Subcutaneous abdominal adipose tissue (tissue), 5 donors: ENCODE results near the gene CLDN10.
"Not testable (repeated sequence)": the region's sequence is repeated elsewhere in the genome, so short reads cannot be mapped to it uniquely, and the experiment has no call there.

Source experiments
- H3K27ac ChIP-seq: one replicate; pipeline ENCODE4 v1.7.0; 2013; ENCODE audit warnings: low read depth, mild to moderate bottlenecking, inconsistent platforms, low read length, moderate library complexity
- H3K27me3 ChIP-seq, 5 donors: one replicate each; pipeline ENCODE4 v1.7.0; 2013; ENCODE audit warnings: low read length in 5 of 5, inconsistent platforms in 1 of 5; ENCODE audit not compliant: control insufficient read depth in 5 of 5, insufficient read depth in 4 of 5
- H3K36me3 ChIP-seq, 5 donors: one replicate each; pipeline ENCODE4 v1.7.0; 2013; ENCODE audit warnings: low read length in 5 of 5; ENCODE audit not compliant: control insufficient read depth in 5 of 5, insufficient read depth in 5 of 5
- H3K4me1 ChIP-seq, 5 donors: one replicate each; pipeline ENCODE4 v1.7.0; 2013; ENCODE audit warnings: low read length in 5 of 5, mild to moderate bottlenecking in 3 of 5, moderate library complexity in 1 of 5; ENCODE audit not compliant: control insufficient read depth in 5 of 5, insufficient read depth in 5 of 5
- H3K4me3 ChIP-seq, 5 donors: one replicate each; pipeline ENCODE4 v1.7.0; 2013; ENCODE audit warnings: low read length in 5 of 5, low read depth in 1 of 5
- H3K9ac ChIP-seq, 5 donors: one replicate each; pipeline ENCODE4 v1.7.0; 2013; ENCODE audit warnings: low read length in 5 of 5, mild to moderate bottlenecking in 4 of 5, moderate library complexity in 3 of 5
- H3K9me3 ChIP-seq, 5 donors: one replicate each; pipeline ENCODE4 v1.7.0; 2013; ENCODE audit warnings: low read length in 5 of 5; ENCODE audit not compliant: control insufficient read depth in 5 of 5
- donor health status: healthy.
- donor health status: healthy.
- donor health status: healthy.
- donor health status: healthy.
- donor health status: healthy.

The CLDN10 gene

GRCh38 chr13:95557013-95557412, 4.5 kb downstream of the CLDN10 start:
- H3K27me3 ChIP-seq = peaks cover 13 to 23% (median 16%) of the 10 kb centered on the region in 5 donors
- no peaks in the 10 kb centered on the region for H3K9me3 ChIP-seq
- H3K27ac ChIP-seq = no peak overlapping the region
- H3K4me1 ChIP-seq = peaks cover 3 to 16% (median 12%) of the 10 kb centered on the region in 5 donors
- H3K4me3 ChIP-seq = peak overlapping the region in 2 of 5 donors; percentile 42 to 56
- H3K9ac ChIP-seq = peak overlapping the region in 1 of 5 donors; percentile 6
- H3K36me3 ChIP-seq = no peaks in the 10 kb centered on the region

GRCh38 chr13:95559100-95559499, 6.6 kb downstream of the CLDN10 start:
- Histone ChIP-seq H3K36me3 (no peaks in the 10 kb centered on the region), H3K4me1 (peaks cover 0 to 3% (median 0%) of the 10 kb centered on the region in 5 donors), H3K27ac (no peak overlapping the region), H3K4me3 (no peak overlapping the region), H3K9me3 (no peaks in the 10 kb centered on the region), H3K9ac (no peak overlapping the region), H3K27me3 (peaks cover 0 to 5% (median 0%) of the 10 kb centered on the region in 5 donors)

- H3K36me3 ChIP-seq = no peaks in the 10 kb centered on the region
- H3K9ac ChIP-seq = no peak overlapping the region
- H3K27me3 ChIP-seq = no peaks in the 10 kb centered on the region
- H3K27ac ChIP-seq = no peak overlapping the region
- peaks cover 0 to 3% (median 0%) of the 10 kb centered on the region in 5 donors for H3K4me1 ChIP-seq
- no peak overlapping the region for H3K4me3 ChIP-seq
- H3K9me3 ChIP-seq = no peaks in the 10 kb centered on the region
These were observed 7.9 kb downstream of the CLDN10 start for GRCh38 chr13:95560387-95560786.

- H3K27me3 ChIP-seq = no peaks in the 10 kb centered on the region
- no peak overlapping the region for H3K27ac ChIP-seq
- H3K9me3 ChIP-seq = no peaks in the 10 kb centered on the region
- H3K36me3 ChIP-seq = no peaks in the 10 kb centered on the region
- no peaks in the 10 kb centered on the region for H3K4me1 ChIP-seq
- no peak overlapping the region for H3K4me3 ChIP-seq
- H3K9ac ChIP-seq = no peak overlapping the region
These were observed 11.6 kb downstream of the CLDN10 start for GRCh38 chr13:95564091-95564490.

- Histone ChIP-seq H3K27ac (no peak overlapping the region), H3K4me1 (no peaks in the 10 kb centered on the region), H3K9me3 (no peaks in the 10 kb centered on the region), H3K9ac (no peak overlapping the region), H3K36me3 (no peaks in the 10 kb centered on the region), H3K4me3 (no peak overlapping the region), H3K27me3 (no peaks in the 10 kb centered on the region)
These were observed 12.3 kb downstream of the CLDN10 start for GRCh38 chr13:95564733-95565291.

- not testable (repeated sequence) for H3K9me3 ChIP-seq, H3K36me3 ChIP-seq, H3K27me3 ChIP-seq, H3K4me1 ChIP-seq, H3K27ac ChIP-seq, H3K4me3 ChIP-seq, H3K9ac ChIP-seq
These were observed 13.2 kb downstream of the CLDN10 start for GRCh38 chr13:95565758-95566157.

- no peaks in the 10 kb centered on the region for H3K36me3 ChIP-seq
- no peaks in the 10 kb centered on the region for H3K4me1 ChIP-seq
- no peak overlapping the region for H3K4me3 ChIP-seq
- H3K9me3 ChIP-seq = no peaks in the 10 kb centered on the region
- no peak overlapping the region for H3K27ac ChIP-seq
- no peaks in the 10 kb centered on the region for H3K27me3 ChIP-seq
- no peak overlapping the region for H3K9ac ChIP-seq
These were observed 15.6 kb downstream of the CLDN10 start for GRCh38 chr13:95568131-95568530.

GRCh38 chr13:95570016-95570415, 17.5 kb downstream of the CLDN10 start:
- Histone ChIP-seq H3K36me3 (no peaks in the 10 kb centered on the region), H3K27ac (no peak overlapping the region), H3K9me3 (no peaks in the 10 kb centered on the region), H3K9ac (no peak overlapping the region), H3K27me3 (no peaks in the 10 kb centered on the region), H3K4me1 (no peaks in the 10 kb centered on the region), H3K4me3 (no peak overlapping the region)

- H3K9ac ChIP-seq = no peak overlapping the region
- H3K27me3 ChIP-seq = no peaks in the 10 kb centered on the region
- H3K9me3 ChIP-seq = no peaks in the 10 kb centered on the region
- H3K4me1 ChIP-seq = no peaks in the 10 kb centered on the region
- no peak overlapping the region for H3K4me3 ChIP-seq
- no peak overlapping the region for H3K27ac ChIP-seq
- no peaks in the 10 kb centered on the region for H3K36me3 ChIP-seq
These were observed 19.4 kb downstream of the CLDN10 start for GRCh38 chr13:95571941-95572340.

GRCh38 chr13:95573221-95573620, 20.7 kb downstream of the CLDN10 start:
- no peaks in the 10 kb centered on the region for H3K36me3 ChIP-seq
- no peak overlapping the region for H3K27ac ChIP-seq
- H3K27me3 ChIP-seq = no peaks in the 10 kb centered on the region
- H3K4me3 ChIP-seq = no peak overlapping the region
- no peaks in the 10 kb centered on the region for H3K9me3 ChIP-seq
- H3K9ac ChIP-seq = no peak overlapping the region
- H3K4me1 ChIP-seq = no peaks in the 10 kb centered on the region

- H3K9ac ChIP-seq = no peak overlapping the region
- H3K4me3 ChIP-seq = no peak overlapping the region
- no peaks in the 10 kb centered on the region for H3K4me1 ChIP-seq
- H3K27ac ChIP-seq = no peak overlapping the region
- no peaks in the 10 kb centered on the region for H3K9me3 ChIP-seq
- peaks cover 0 to 6% (median 0%) of the 10 kb centered on the region in 5 donors for H3K36me3 ChIP-seq
- H3K27me3 ChIP-seq = no peaks in the 10 kb centered on the region
These were observed 26.8 kb downstream of the CLDN10 start for GRCh38 chr13:95579303-95579702.
